HG02870 (cell line): ENCODE results near the gene WNK2.

Experiments
- ATAC-seq: cut with Tn5 transposase; IDR thresholded peaks from one replicate; pipeline ENCODE4 v1.9.1; 2021; ENCODE audit warnings: mild to moderate bottlenecking, moderate library complexity; ENCODE audit not compliant: unreplicated experiment

WNK2 gene

GRCh38 chr9:93252116-93252780, 68.3 kb downstream of the WNK2 start:
- no peak for ATAC-seq

- no peak for ATAC-seq
Measured at GRCh38 chr9:93252781-93253530, 69.0 kb downstream of the WNK2 start.

DNA sequence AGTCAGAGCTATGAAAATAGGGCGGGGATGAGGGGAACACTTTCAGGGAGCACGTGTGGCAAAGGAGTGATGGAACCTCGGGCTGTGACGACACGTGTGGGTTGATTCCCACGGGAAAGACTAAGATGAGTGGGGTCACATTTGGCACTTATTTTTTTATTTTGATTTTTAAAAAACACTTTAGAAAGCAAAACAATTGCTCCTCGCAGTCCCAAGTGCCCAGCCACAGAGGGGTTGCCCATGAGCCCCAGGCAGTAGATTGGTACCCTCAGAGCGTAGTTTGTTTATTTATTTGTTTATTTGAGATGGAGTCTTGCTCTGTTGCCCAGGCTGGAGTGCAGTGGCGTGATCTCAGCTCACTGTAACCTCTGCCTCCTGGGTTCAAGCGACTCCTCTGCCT, 69.7 kb downstream of the WNK2 start:
- ATAC-seq, result no peak

GRCh38 chr9:93254061-93254481, 70.1 kb downstream of the WNK2 start:
- ATAC-seq, result no peak

DNA sequence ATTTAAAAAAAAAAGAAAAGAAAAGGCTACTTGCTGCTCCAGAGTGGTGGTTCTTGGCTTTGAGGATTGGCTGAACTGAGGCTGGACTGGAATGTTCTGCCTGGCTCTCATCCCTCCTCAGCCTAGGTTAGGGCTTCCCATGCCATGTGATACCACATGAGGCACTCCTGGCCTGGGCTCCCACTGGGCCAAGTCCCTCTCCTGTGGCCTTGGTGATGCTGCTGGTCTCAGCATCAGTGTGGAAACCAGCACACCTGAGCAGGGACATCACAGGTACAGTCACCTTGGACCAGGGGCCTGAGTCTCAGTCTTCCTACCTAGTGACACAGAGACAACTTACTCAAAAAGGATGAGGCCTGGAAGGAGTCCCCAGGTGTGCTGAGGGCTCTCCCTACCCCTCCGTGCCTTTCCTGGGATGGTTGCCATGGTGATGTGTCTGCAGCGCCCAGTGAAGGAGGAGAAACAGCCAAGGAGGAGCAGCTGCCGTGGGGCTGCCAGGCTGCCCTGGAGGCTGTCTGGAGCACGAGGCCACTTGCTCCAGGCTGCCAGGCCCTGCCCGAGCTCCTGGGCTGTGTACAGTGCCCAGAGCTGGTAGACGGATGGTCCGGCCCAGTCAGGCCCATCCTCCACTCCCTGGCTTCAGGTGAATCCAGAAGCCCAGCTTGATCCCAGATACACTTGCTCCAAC, 71.0 kb downstream of the WNK2 start:
- ATAC-seq, result no peak

DNA sequence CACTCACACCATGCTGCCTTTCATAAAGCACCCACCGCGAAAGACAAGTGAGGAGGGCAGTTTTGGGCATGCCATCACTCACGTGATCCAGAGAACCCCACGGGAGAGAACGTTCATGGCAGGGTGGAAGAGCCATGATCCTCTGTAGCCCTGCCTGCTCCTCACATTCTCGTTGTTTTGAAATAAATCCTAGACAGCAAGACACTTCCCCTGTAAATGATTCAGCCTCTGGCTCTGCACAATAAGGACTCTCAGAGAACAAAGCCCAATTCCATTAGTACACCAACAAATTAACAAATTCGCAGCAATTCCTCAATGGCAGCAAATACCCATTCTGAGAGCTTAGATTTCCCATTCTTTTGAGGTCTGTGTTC, 71.5 kb downstream of the WNK2 start:
- no peak for ATAC-seq

DNA sequence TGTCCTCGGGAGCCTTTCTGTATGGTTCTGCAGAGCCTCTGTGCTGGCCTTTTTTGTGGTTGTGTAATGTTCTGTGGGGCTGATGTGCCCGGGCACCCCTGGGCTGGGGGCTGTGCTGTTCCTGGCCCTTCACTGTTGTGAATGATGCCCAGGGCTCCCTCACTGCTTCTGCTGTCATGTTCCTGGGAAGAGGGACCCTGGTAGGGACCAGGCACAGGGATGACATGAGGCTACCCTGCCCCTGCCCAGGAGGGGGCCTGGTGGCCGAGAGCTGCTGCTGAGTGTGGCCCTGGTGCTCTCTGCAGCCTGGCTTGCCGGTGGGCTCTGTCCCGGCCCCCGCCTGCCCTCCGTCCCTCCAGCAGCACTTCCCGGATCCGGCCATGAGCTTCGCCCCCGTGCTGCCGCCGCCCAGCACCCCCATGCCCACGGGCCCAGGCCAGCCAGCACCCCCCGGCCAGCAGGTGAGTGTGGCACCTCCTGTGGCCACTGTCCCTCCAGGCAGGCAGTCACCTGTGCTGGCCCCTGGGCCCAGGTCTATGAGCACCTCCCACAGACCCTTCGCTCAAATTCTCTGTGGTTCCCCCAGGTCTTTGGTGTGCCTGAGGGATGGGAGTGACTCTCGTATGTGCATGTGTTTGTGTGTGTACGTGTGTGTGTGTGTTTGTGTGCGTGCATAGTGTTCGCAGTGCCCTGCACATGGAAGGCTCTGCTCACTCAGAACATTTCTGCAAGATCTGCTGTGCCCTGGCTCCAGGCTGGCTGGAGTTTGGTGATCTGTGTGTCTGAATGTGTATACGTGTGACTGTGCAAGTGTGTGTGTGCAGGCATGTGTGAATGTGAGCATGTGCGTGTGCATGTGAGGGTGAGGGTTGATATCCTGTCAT, 72.3 kb downstream of the WNK2 start:
- ATAC-seq, result no peak

DNA sequence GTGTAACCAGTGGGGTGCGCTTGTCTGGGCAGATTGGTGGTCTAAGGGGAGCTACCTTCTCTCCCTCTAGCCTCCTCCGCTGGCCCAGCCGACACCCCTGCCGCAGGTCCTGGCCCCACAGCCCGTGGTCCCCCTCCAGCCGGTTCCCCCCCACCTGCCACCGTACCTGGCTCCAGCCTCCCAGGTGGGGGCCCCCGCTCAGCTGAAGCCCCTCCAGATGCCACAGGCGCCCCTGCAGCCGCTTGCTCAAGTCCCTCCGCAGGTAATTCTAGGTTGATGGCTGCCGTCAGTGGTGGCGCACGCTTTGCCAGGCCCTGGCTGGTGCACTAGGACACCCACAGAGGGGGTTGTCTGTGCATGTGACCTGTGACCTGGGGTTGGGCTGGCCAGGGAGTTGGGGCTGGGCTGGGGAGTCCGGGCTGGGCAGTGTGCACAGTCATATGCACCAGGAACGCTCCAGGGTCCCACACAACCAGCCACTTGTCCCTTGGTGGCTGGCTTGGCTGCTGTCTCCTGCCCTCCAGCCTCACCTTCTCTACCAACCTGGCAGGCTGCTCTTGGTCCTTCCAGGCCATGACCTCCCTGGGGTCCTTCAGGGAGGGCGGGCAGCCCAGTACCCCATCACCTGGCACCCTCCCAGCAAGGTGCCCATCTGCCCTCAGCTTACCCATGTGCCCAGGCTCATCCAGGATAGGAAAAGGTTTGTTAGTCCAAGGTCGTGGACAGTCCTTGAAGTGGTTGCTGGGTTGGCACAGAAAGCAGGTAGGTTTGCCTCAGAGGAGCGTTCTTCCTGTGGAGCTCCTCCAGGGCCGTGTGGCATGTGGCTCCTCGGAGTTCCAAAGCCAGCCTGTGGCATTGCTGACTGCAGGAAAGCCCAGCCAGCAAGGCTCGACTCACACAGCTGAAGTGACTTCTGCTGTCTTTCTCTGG, 73.2 kb downstream of the WNK2 start:
- no peak for ATAC-seq

DNA sequence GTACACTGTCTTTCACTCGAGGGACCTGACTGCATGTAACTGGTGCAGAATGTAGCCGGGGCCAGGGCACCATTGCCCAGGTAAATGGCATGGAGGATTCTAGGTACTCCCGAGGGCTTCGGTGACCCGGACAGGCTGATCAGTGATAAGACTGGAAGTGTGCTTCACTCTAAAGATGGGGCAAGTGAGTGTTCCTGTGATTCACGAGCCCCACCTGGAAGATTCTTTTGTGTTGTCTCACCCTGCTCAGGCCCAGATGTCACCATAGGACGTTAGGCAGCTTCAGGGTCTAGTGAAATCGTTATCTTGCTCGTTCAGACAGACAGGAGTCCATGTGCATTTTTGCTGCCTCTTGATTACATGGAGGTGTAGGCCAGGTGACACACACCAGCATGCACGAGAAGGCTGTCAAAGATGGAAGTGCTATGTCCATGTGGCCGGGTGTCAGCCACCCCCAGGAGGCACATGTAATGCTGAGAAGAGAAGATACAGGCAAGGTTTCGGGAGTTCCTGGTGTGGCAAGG, 73.9 kb downstream of the WNK2 start:
- ATAC-seq, result no peak

DNA sequence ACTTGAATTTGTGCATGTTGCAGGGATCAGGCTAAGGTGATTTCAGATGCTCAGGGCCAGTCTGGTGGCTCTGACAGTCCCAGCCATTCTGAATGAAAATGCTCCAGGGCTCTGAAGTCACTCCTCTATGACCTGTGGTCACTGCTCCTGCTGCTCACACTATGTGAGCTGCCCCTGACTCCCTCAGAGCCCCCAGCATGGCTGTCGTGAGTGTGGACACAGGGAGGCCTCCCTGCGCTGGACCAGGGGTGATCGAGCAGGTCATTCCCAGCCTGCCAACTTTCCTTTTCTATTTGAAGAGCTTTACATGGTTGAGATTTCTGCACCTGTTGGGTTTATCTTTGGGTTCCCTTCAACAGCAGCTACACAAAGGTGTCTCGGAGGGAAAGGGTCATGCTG, 74.5 kb downstream of the WNK2 start:
- no peak for ATAC-seq

- no peak for ATAC-seq
Measured at GRCh38 chr9:93258818-93259489, 75.0 kb downstream of the WNK2 start.

DNA sequence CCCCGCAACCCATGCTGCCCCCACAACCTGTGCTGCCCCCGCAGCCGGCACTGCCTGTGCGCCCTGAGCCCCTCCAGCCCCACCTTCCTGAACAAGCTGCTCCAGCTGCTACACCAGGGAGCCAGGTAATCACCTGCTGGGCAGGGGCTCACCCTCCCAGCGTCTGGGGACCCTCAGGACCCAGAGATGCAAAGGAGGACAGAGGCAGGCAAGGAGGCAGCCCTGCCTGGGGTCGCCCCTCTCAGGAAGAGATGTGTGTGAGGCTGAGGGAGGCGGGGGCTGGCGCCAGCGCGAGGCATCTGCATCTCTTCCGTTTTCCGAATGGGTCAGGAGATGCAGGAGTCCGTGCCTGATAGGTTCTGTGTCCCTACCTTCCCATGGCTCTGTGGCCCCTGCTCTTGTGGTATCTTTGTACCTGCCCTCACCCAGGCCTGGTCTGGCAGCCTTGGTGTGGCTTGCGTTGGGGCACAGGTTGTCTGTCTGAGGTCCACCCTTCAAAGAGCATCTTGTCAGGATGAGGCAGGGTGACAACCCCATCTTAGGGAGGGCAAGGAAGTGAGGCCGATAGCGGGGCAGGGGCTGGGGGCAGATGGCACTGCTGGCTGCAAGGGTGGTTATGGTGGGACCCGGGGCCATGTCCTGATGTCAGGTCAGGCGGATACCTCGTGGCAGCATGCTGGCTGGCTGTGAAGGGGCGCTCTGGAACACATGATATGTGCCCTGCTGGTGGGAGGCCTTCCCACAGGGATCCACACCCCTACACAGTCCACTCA, 75.7 kb downstream of the WNK2 start:
- ATAC-seq, result no peak

DNA sequence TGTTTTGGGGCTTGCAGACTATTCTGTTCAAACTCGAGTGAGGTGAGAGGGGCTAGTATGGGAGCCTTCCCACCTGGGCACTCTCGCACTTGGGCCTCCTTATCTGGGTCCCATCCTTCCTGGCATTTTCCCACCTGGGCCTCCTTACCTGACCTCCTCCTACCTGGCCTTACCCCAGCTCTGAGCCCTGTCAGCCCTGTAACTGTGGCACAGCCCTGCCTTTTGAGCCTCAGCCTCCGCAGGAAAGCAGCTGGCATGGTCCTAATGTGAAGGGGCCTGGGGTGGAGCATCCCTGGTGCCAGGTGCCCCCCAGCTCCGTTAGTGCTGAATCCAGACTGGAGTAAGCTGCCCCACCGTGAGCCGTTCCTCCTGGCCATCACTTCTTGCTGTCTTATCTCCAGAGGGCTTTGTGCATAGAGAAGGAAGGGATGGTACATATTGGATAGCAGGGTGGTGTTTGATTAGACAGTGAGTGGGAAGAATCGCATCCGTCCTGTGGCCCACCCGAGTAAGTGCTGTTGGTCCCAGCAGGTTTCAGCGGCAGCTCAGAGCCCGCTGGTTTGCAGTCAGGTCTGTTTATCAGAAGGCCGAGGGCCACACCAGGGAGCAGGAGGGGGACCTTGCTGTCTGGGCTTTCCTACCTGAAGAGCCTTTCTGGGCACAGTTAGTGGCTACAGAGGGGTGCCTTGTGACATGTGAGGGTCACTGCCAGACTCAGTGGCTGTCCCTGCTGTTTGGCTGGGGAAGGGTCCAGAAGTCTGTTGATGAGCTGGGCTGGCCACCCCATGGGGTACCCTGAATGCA, 76.5 kb downstream of the WNK2 start:
- no peak for ATAC-seq

- no peak for ATAC-seq
Measured at GRCh38 chr9:93261281-93261680, 77.3 kb downstream of the WNK2 start.

- ATAC-seq, result no peak
Measured at GRCh38 chr9:93261735-93262523, 78.0 kb downstream of the WNK2 start.

DNA sequence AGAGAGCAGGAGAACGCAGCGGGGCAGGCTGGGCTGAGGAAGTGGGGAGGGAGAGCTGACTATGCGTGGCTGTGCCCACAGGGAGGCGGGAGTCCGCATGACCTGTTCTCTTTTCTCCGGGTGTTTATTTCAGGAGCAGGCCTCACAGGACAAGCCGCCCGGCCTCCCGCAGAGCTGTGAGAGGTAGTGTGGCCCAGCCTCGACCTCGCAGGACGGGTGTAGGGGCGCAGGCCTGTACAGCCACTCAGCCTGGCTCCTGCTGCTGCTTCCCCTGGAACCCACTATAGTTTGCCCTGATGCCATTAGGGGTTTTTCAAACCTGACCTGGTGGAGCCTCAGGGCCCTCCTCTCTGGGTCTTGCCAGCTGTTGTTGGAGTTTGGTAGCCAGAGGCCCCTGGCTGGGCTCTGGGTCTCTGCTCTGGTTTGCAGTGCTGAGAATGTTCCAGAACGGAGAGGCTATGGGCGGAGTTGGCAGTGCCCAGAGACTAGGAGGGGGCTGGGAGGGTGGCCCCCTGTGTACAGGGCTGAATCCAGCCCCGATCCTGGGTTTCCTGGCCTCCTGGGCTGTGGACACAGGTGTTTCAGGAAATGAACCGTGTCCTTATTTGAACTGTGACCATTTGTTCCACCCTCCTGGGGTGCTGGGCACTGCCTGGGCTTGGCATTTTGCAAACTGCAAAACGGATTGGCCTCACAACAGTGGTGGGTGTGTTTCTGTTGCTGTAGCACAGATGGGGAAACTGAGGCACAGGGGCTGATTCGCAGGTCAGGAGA, 78.8 kb downstream of the WNK2 start:
- no peak for ATAC-seq
